ENCODE results near the gene HLCS. TPM values are rescaled to one million over a fixed set of nuclear protein-coding genes. Genes with fewer than 3 reads are reported as not detected.

The HLCS gene
- polyA plus RNA-seq, 1 of the 3 experiments (the other 2 are of a cell fraction), result 13.0 TPM

DNA sequence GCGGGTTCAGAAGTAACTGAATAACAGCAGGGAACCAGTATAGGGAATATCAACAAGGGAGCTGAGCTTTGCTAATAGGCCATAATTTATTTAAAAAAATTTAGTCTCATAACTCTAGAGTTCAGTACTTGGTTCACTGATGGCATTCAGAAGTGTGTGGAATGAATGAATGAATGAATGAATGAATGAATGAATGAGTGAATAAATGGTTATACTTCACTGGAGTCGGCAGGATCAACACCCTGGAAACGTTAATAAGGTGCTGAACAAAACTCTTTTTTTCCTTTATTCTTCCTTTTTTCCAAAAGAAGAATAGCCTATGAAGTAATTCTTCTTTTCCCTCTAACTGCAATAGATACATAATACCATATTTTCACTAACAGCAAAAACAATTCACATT lies 138.3 kb downstream of the HLCS start:
- no peak overlapping the region for H3K27ac ChIP-seq (ENCODE audit: low read depth in 2 of 2, low read length in 1 of 2)
- no peaks in the 10 kb centered on the region for H3K36me3 ChIP-seq (replicated peaks in 1 of 2; ENCODE audit: control insufficient read depth in 1 of 2, insufficient read depth in 2 of 2, low read length in 1 of 2)
- no peak for TF ChIP-seq FOXM1 (IDR thresholded peaks at IDR 0.05; ENCODE audit: low read depth)
- TF ChIP-seq FOSL2 (IDR thresholded peaks at IDR 0.05; ENCODE audit: borderline replicate concordance, low read depth), result no peak
- no peak for TF ChIP-seq FOXJ3 (CRISPR knock-in tag; IDR thresholded peaks at IDR 0.05)
- TF ChIP-seq, protein P1, sequence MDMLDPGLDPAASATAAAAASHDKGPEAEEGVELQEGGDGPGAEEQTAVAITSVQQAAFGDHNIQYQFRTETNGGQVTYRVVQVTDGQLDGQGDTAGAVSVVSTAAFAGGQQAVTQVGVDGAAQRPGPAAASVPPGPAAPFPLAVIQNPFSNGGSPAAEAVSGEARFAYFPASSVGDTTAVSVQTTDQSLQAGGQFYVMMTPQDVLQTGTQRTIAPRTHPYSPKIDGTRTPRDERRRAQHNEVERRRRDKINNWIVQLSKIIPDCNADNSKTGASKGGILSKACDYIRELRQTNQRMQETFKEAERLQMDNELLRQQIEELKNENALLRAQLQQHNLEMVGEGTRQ (IDR thresholded peaks at IDR 0.05; ENCODE audit: borderline replicate concordance, low read depth, low read length), result no peak
- no peak for TF ChIP-seq JUND (IDR thresholded peaks at IDR 0.05)
- TF ChIP-seq, protein P2, sequence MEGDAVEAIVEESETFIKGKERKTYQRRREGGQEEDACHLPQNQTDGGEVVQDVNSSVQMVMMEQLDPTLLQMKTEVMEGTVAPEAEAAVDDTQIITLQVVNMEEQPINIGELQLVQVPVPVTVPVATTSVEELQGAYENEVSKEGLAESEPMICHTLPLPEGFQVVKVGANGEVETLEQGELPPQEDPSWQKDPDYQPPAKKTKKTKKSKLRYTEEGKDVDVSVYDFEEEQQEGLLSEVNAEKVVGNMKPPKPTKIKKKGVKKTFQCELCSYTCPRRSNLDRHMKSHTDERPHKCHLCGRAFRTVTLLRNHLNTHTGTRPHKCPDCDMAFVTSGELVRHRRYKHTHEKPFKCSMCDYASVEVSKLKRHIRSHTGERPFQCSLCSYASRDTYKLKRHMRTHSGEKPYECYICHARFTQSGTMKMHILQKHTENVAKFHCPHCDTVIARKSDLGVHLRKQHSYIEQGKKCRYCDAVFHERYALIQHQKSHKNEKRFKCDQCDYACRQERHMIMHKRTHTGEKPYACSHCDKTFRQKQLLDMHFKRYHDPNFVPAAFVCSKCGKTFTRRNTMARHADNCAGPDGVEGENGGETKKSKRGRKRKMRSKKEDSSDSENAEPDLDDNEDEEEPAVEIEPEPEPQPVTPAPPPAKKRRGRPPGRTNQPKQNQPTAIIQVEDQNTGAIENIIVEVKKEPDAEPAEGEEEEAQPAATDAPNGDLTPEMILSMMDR (IDR thresholded peaks at IDR 0.05), result no peak
- TF ChIP-seq, protein P3, sequence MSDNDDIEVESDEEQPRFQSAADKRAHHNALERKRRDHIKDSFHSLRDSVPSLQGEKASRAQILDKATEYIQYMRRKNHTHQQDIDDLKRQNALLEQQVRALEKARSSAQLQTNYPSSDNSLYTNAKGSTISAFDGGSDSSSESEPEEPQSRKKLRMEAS (IDR thresholded peaks at IDR 0.05; ENCODE audit: low read depth), result no peak
- no peak for TF ChIP-seq RFX5 (IDR thresholded peaks at IDR 0.05; ENCODE audit: low read length)
- TF ChIP-seq, protein P4, sequence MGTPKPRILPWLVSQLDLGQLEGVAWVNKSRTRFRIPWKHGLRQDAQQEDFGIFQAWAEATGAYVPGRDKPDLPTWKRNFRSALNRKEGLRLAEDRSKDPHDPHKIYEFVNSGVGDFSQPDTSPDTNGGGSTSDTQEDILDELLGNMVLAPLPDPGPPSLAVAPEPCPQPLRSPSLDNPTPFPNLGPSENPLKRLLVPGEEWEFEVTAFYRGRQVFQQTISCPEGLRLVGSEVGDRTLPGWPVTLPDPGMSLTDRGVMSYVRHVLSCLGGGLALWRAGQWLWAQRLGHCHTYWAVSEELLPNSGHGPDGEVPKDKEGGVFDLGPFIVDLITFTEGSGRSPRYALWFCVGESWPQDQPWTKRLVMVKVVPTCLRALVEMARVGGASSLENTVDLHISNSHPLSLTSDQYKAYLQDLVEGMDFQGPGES (IDR thresholded peaks at IDR 0.05; ENCODE audit: low read depth, low read length), result no peak
- TF ChIP-seq ELF1 (IDR thresholded peaks at IDR 0.05), result no peak
- TF ChIP-seq, protein P5, sequence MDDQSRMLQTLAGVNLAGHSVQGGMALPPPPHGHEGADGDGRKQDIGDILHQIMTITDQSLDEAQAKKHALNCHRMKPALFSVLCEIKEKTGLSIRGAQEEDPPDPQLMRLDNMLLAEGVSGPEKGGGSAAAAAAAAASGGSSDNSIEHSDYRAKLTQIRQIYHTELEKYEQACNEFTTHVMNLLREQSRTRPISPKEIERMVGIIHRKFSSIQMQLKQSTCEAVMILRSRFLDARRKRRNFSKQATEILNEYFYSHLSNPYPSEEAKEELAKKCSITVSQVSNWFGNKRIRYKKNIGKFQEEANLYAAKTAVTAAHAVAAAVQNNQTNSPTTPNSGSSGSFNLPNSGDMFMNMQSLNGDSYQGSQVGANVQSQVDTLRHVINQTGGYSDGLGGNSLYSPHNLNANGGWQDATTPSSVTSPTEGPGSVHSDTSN (IDR thresholded peaks at IDR 0.05), result no peak
- no peak for TF ChIP-seq YY1 (IDR thresholded peaks at IDR 0.05; ENCODE audit: low read depth)
- no peak for TF ChIP-seq GABPA (IDR thresholded peaks at IDR 0.05; ENCODE audit: low read depth)
- no peak for TF ChIP-seq CHD2 (IDR thresholded peaks at IDR 0.05; ENCODE audit: low read length, partially characterized antibody)
- TF ChIP-seq RXRA (IDR thresholded peaks at IDR 0.05; ENCODE audit: borderline replicate concordance, low read depth), result no peak
- TF ChIP-seq MXI1 (IDR thresholded peaks at IDR 0.05; ENCODE audit: low read depth, low read length), result no peak
- no peak for TF ChIP-seq POLR2AphosphoS5 (IDR thresholded peaks at IDR 0.05; ENCODE audit: low read depth, low read length)
- TF ChIP-seq TEAD4 (IDR thresholded peaks at IDR 0.05; ENCODE audit: borderline replicate concordance, insufficient read depth), result no peak
- H3K27me3 ChIP-seq (ENCODE audit: insufficient read depth), result no peaks in the 10 kb centered on the region
- H3K79me2 ChIP-seq (ENCODE audit: insufficient read depth), result no peaks in the 10 kb centered on the region
- H4K20me1 ChIP-seq (ENCODE audit: insufficient read depth), result no peaks in the 10 kb centered on the region
- H3K9me2 ChIP-seq, result no peaks in the 10 kb centered on the region
- WGBS (ENCODE audit: low lambda C conversion rate), result 86% methylated on average over 3 of the region's 3 CpGs
- no peak for DNase-seq
- no peaks in the 10 kb centered on the region for H3F3A ChIP-seq (replicated peaks; ENCODE audit: insufficient read depth)
- no peak overlapping the region for H2AFZ ChIP-seq (ENCODE audit: low read depth)
- no peak overlapping the region for H3K4me3 ChIP-seq (ENCODE audit: low read depth in 2 of 2, low read length in 1 of 2)
- ChIA-PET POLR2A (no interaction called here), CTCF (no interaction called here)
- no peaks in the 10 kb centered on the region for H3K9me3 ChIP-seq
- H3K9ac ChIP-seq, result no peak overlapping the region
- H3K4me1 ChIP-seq (ENCODE audit: control insufficient read depth in 1 of 2, insufficient read depth in 2 of 2, low read depth in 1 of 2, low read length in 1 of 2), result no peaks in the 10 kb centered on the region
- H3K4me2 ChIP-seq, result no peak overlapping the region
